NCI-H2227 (cell line): ENCODE measurements around the gene HIVEP3.

Experiments used
- DNase-seq: peaks from one replicate; lab custom pipeline; 2025; ENCODE audit not compliant: unreplicated experiment; lab: John Stamatoyannopoulos, UW

HIVEP3 gene

GRCh38 chr1:41510531-41511238, 408.0 kb downstream of the HIVEP3 start:
- no peak for DNase-seq

GRCh38 chr1:41509270-41509671, 409.5 kb downstream of the HIVEP3 start:
- DNase-seq, result no peak

GRCh38 chr1:41508290-41508689, 410.4 kb downstream of the HIVEP3 start:
- no peak for DNase-seq

- DNase-seq, result no peak
These were observed 410.9 kb downstream of the HIVEP3 start for GRCh38 chr1:41507836-41508235.

GRCh38 chr1:41507110-41507720, 411.5 kb downstream of the HIVEP3 start:
- DNase-seq, result no peak

GRCh38 chr1:41504114-41505035, 414.3 kb downstream of the HIVEP3 start:
- DNase-seq, result no peak

GRCh38 chr1:41503538-41504113, 415.1 kb downstream of the HIVEP3 start:
- DNase-seq, result peak; percentile 35

- no peak for DNase-seq
These were observed 415.8 kb downstream of the HIVEP3 start for GRCh38 chr1:41502912-41503311.

- DNase-seq, result no peak
These were observed 417.1 kb downstream of the HIVEP3 start for GRCh38 chr1:41501581-41501980.

GRCh38 chr1:41500781-41501518, 417.8 kb downstream of the HIVEP3 start:
- no peak for DNase-seq

- DNase-seq, result no peak
These were observed 418.3 kb downstream of the HIVEP3 start for GRCh38 chr1:41500378-41500777.

- DNase-seq, result no peak
These were observed 419.1 kb downstream of the HIVEP3 start for GRCh38 chr1:41499591-41499990.

GRCh38 chr1:41498804-41499203, 419.9 kb downstream of the HIVEP3 start:
- DNase-seq, result no peak

GRCh38 chr1:41498391-41498790, 420.3 kb downstream of the HIVEP3 start:
- no peak for DNase-seq

GRCh38 chr1:41497461-41498030, 421.2 kb downstream of the HIVEP3 start:
- DNase-seq, result no peak

GRCh38 chr1:41497056-41497440, 421.7 kb downstream of the HIVEP3 start:
- DNase-seq, result no peak

- DNase-seq, result peak; percentile 70
These were observed 422.4 kb downstream of the HIVEP3 start for GRCh38 chr1:41496080-41497055.

- peak; percentile 15 for DNase-seq
These were observed 423.3 kb downstream of the HIVEP3 start for GRCh38 chr1:41495210-41495948.
